Activated T-cell treated with anti-CD3 and anti-CD28 coated beads, Interleukin-2, amount 50 U/mL, for 4 hours (primary cell): Measurements from ENCODE around the gene FGG. TPM values are rescaled to one million over a fixed set of nuclear protein-coding genes. Genes with fewer than 3 reads are reported as not detected.

Experiments
- ATAC-seq, 2 donors: fragments of 200-7000 bp; cut with Tn5 transposase; one replicate each; pipeline ENCODE4 v1.10.0; 2021
- DNase-seq: peaks from one replicate; pipeline ENCODE4 v3.0.0-alpha.2; 2020
- H3K27me3 Mint-ChIP-seq: one replicate; pipeline ENCODE4 v1.8.0; 2021; ENCODE audit warnings: low read depth, mixed read lengths
- H3K36me3 Mint-ChIP-seq: one replicate; pipeline ENCODE4 v1.8.0; 2022; ENCODE audit warnings: mixed read lengths; ENCODE audit not compliant: insufficient read depth
- H3K4me1 Mint-ChIP-seq: one replicate; pipeline ENCODE4 v1.8.0; 2021; ENCODE audit warnings: low read depth, mixed read lengths
- H3K4me3 Mint-ChIP-seq: one replicate; pipeline ENCODE4 v1.8.0; 2021; ENCODE audit warnings: mild to moderate bottlenecking, moderate library complexity, mixed read lengths
- H3K9me3 Mint-ChIP-seq: one replicate; pipeline ENCODE4 v1.8.0; 2021; ENCODE audit warnings: mixed read lengths
- total RNA-seq, 3 donors: library from RNA; stranded (reverse); gene quantifications; one replicate each; pipeline ENCODE4 v1.2.1, GENCODE V29; 2021

Gene FGG
- total RNA-seq = 1 to 10 TPM in 2 of 3 donors, under 1 TPM in 1; 0.92 to 2.0 (median 1.8) TPM

DNA sequence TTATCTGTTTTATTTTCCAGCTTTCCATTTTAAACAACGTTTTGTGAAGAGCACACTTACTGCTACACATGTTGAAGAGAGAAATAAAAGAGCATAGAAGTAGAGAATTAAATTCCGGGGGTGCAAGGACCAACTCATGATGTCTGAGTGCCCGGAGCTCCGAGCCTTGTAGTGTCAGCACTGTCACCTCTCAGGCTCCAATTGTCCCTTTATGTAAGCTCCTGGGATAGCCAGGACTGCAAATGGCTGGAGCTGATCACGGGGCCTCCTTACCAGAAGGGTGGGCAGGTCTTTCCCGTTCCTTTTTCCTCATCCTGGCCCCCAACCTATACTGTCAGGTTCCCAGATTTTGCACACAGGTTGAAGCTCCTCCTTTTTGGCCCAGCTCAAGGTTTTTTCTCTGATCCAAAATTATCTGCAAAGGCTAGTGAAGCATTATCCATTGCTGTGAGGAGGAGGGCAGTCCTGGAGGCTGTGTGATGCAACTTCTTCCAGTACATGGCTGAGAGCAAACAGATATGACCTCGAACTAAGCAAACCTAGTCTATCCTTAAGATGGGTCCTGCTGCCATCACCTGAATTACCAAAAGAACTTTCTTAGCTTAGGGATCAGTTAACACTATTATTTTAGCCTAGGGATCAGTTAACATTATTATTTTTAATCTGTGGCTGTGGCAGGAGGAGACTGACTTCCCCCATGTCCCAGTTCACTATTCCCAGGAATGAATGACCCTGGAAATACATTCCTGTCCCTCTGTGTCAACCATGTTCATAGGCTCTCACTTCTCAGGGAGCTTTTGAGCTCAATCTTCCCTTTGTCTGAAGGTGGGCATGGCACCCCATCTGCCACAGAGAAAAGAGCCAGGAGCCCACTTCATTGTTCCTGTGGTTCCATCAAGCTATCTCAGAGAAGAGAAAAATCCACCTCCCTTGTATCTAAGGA is at the start of gene FGG:
FGG (minus strand) TSS at position 185 of the 943 bp plus-strand sequence; CDS start at position 138, 47 bp downstream.
- Mint-ChIP-seq H3K27me3 (peaks cover 13% of the 10 kb centered on the region), H3K36me3 (no peaks in the 10 kb centered on the region), H3K4me1 (peaks cover 7% of the 10 kb centered on the region), H3K4me3 (no peak within 1 kb of the TSS), H3K9me3 (no peaks in the 10 kb centered on the region)
- no peak for ATAC-seq
- DNase-seq = no peak

DNA sequence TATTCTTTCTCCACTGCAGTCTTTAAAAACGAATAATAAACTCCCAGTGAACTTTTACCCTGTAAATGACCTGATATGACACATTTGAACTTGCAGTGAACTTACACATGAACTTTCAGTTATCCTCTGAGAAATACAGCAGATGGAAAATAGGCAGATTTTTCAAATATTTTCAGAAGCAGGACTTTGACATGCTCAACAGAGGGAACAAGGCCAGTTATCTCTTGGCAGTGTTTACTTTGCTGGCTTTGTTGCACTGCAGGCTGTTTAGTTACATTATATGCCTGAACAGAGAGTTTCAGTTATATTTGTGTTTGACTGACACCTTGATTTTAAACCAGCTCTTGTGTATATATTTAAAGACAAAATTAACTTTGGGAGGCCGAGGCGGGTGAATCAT is 47.6 kb upstream of the FGG start:
- H3K4me3 Mint-ChIP-seq = no peak overlapping the region
- no peaks in the 10 kb centered on the region for H3K36me3 Mint-ChIP-seq
- no peak for DNase-seq
- no peaks in the 10 kb centered on the region for H3K4me1 Mint-ChIP-seq
- peaks cover 16% of the 10 kb centered on the region for H3K27me3 Mint-ChIP-seq
- ATAC-seq = no peak
- H3K9me3 Mint-ChIP-seq = no peaks in the 10 kb centered on the region

DNA sequence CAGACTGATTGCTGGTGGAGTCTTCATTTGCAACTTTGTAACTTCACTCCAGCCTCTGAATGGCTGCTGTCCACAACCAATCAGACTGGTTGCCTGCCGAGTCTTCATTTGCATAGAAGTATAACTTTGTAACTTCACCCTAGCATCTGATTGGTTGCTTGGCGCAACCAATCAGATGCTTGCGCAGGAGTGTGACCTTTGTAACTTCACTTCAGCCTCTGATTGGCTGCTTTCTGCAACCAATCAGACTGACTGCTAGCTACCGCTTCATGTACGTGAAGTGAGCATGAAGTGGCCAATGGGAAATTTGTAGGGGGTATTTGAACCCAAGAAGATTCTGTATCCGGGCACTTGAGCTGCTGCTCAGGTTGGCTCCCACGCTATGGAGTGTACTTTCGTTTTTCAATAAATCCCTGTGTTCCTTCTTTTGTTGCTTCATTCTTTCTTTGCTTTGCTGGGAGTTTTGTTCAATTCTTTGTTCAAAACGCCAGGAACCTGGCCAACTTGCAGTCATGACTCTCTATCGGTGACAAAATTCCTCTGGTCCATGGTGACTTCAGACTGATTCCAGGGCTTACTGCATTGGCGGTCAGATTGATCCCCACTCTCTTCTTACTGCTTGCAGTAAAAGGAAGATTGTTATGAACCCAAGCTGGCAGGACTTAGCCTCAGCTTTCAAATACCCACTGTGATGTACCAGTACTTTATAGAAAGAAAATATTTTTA is 46.4 kb upstream of the FGG start:
- ATAC-seq (no peak), DNase-seq (no peak)
- Mint-ChIP-seq H3K27me3 (peaks cover 16% of the 10 kb centered on the region), H3K9me3 (no peaks in the 10 kb centered on the region), H3K4me1 (no peaks in the 10 kb centered on the region), H3K4me3 (no peak overlapping the region), H3K36me3 (no peaks in the 10 kb centered on the region)

DNA sequence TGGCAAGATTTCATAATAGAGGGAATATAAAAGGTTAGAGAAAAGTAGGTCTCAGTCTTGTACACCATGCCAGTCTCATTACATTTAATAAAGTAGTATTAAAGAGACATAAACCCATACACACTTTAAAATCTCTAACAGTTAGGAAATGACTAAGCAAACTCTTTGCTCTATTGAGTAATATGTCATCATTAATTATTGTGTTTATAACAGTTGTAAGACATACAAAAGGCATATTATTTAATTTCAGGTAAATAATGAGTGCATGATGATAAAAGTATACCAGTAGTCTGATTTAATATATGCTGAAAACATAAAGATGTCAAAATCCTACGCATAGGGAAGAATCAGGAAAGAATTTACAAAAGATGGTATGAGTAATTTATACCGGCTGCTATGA is 31.0 kb upstream of the FGG start:
- DNase-seq (no peak), ATAC-seq (no peak)
- Mint-ChIP-seq H3K9me3 (no peaks in the 10 kb centered on the region), H3K27me3 (peaks cover 3% of the 10 kb centered on the region), H3K4me1 (no peaks in the 10 kb centered on the region), H3K4me3 (no peak overlapping the region), H3K36me3 (no peaks in the 10 kb centered on the region)

DNA sequence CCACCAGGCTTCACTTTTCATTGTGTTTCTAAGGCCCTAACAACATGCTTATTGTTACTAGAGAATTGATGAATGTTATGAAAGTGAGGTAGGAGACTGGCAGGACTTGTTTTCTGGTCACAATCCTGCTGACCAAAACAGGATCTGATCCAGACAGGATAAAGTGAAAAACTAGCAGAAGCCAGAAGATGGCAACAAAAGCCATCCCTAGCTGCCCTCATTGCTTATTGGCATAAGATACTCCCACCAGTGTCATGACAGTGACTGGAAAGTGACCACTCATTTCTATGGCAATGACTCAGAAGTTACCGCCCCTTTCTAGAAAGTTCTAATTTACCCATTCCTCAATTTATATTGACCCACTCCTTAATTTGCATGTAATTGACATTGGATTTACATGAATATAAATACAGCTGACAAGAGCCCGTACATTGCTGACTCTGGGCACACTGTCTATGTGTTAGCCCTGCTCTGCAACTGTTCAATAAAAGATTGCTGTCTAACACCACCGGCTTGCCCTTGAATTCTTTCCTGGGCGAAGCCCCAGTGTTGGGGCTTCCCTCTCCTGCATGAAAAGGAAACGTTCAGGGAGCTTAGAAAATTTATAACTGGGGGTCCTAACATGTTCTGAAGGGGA is 30.0 kb upstream of the FGG start:
- no peak for ATAC-seq
- Mint-ChIP-seq H3K36me3 (no peaks in the 10 kb centered on the region), H3K9me3 (no peaks in the 10 kb centered on the region), H3K4me3 (no peak overlapping the region), H3K27me3 (peaks cover 3% of the 10 kb centered on the region), H3K4me1 (no peaks in the 10 kb centered on the region)
- no peak for DNase-seq

DNA sequence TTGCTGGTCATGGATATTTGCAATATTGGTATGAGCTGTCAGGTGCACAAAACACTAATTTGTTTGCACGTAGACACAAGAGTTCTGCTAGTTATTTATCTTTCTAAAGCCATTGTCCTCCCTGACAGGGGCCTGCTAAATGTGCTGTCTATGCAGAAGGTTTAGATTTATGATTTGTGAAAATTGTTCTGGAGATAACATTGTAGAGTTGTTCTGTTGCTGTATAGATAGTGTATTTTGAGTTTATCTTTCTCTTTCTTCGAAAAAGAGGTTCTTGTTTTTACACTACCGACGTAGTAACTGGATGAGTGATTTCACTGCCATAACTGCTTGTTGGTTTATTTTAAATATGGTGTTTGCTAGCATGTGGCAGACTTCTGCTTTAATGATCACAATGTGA is 28.5 kb upstream of the FGG start:
- H3K4me1 Mint-ChIP-seq = no peaks in the 10 kb centered on the region
- H3K9me3 Mint-ChIP-seq = no peaks in the 10 kb centered on the region
- H3K27me3 Mint-ChIP-seq = no peaks in the 10 kb centered on the region
- no peak overlapping the region for H3K4me3 Mint-ChIP-seq
- no peak for ATAC-seq
- DNase-seq = no peak
- no peaks in the 10 kb centered on the region for H3K36me3 Mint-ChIP-seq

DNA sequence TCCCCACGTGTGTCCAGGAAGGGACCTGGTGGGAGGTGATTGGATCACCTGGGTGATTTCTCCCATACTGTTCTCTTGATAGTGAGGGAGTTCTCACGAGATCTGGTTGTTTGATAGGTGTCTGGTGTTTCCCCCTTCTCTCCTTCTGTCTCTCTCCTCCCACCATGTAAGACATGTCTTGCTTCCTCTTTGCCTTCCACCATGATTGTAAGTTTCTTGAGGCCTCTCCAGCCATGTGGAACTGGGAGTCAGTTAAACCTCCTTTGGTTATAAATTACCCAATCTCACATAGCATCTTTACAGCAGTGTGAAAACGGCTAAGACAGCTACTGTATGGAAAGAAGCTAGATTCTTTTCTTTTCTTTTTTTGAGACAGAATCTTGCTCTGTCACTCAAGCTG is 21.6 kb upstream of the FGG start:
- no peaks in the 10 kb centered on the region for H3K36me3 Mint-ChIP-seq

DNA sequence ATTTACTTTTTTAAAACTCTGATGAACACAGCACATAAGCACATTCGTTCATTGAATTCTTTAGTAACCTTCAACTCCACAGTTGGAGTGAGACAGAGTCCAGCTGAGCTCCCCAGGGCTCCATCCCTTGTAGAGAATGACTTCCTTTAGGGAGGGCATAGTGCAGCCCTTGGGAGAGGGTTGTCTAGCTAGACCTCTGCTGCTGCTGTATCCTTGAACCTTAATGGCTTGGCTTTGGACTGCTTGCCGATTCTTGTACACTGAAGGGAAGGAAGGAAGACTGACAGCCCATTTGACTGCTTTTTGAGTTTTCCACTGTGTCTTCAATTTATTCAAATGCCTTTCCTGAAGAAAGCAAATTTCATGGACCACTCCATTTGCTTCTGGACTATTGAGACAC is 19.4 kb upstream of the FGG start:
- Mint-ChIP-seq H3K27me3 (peaks cover 23% of the 10 kb centered on the region), H3K4me1 (no peaks in the 10 kb centered on the region), H3K9me3 (no peaks in the 10 kb centered on the region), H3K36me3 (no peaks in the 10 kb centered on the region), H3K4me3 (no peak overlapping the region)
- DNase-seq (no peak), ATAC-seq (no peak)

More for the DNA sequence above, 21.6 kb upstream of the FGG start:
- no peak for ATAC-seq
- no peak for DNase-seq
- Mint-ChIP-seq H3K9me3 (no peaks in the 10 kb centered on the region), H3K4me1 (no peaks in the 10 kb centered on the region), H3K27me3 (peaks cover 23% of the 10 kb centered on the region), H3K4me3 (no peak overlapping the region)

DNA sequence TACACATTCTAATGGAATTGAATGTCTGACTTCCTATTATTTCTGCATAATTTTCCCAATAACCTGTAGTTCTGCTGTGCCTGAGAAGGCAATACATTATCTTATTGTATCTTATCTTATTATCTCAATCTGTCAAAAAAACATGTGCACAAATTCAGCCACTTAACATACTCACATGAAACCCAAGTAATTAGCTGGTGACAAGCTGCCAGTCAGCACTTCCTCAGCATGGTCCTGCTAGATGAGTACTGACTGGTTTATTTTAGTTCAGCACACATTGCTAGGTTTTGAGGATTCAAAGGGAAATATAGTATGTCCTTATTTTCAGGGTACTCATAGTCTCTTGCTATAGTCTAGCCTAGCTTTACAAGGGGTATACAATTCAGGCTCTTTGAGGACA is 17.9 kb upstream of the FGG start:
- Mint-ChIP-seq H3K36me3 (no peaks in the 10 kb centered on the region), H3K9me3 (no peaks in the 10 kb centered on the region), H3K4me3 (no peak overlapping the region), H3K27me3 (peaks cover 28% of the 10 kb centered on the region), H3K4me1 (no peaks in the 10 kb centered on the region)
- ATAC-seq (no peak), DNase-seq (no peak)

DNA sequence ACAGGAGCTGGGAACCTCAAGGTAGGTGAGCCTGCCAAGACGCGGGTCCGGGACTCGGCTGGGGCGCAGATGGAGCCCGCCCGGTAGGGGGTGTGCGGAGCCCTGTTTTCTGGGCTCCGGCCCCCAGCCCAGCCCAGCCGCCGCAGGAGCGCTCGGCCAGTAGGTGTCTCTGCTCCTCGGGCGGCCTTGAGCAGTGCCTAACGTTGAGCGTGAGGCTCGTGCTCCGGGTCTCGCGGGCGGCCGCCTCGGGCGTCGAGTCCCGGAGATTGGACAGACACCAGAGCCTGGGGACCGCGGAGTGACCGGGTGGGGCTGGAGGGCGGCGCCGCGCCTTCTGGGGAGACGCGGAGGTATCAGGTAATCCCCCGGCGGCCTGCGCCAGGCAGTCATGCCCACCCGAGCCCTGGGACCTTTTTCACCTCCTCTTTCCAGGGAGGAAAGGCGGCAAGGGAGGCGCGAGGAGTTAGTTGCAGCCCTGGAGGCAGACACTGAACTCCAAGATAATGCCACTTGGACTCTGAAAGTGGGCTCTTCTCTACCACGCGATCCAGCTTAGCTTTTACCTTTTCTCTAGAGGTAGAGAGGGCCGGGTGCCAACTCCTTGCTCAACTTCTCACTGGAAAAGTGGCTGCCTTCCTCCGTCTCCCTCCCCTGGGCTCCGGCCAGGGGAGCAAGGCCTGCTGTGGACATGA is 14.5 kb upstream of the FGG start:
- ATAC-seq (peak; percentile 86 to 94), DNase-seq (peak; percentile 35)
- H3K4me1 Mint-ChIP-seq = no peaks in the 10 kb centered on the region

DNA sequence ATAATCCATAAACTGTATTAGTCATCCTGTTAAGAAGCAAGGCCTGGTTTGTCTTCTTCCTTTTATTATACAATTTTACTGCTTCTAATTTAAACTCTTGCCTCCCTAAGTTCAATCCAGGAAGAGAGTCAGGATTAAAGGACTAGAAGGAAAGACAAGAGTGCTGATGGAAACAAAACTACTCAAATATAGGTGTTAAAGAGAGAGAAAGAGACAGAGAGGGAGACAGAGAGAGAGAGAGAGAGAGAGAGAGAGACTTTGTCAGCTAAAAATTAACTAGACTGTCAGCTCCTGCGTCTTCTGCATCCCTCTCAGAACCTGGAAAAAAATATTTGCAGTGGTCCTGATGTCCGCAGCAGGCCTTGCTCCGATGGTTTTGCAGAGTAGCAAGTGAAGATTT is 13.5 kb upstream of the FGG start:
- no peaks in the 10 kb centered on the region for H3K9me3 Mint-ChIP-seq
- DNase-seq (no peak), ATAC-seq (no peak)
- H3K4me3 Mint-ChIP-seq = no peak overlapping the region
- H3K36me3 Mint-ChIP-seq = no peaks in the 10 kb centered on the region
- no peaks in the 10 kb centered on the region for H3K4me1 Mint-ChIP-seq
- H3K27me3 Mint-ChIP-seq = peaks cover 15% of the 10 kb centered on the region

More for the DNA sequence above, 14.5 kb upstream of the FGG start:
- Mint-ChIP-seq H3K4me3 (peak overlapping the region; percentile 27), H3K36me3 (no peaks in the 10 kb centered on the region), H3K9me3 (no peaks in the 10 kb centered on the region), H3K27me3 (peaks cover 19% of the 10 kb centered on the region)

DNA sequence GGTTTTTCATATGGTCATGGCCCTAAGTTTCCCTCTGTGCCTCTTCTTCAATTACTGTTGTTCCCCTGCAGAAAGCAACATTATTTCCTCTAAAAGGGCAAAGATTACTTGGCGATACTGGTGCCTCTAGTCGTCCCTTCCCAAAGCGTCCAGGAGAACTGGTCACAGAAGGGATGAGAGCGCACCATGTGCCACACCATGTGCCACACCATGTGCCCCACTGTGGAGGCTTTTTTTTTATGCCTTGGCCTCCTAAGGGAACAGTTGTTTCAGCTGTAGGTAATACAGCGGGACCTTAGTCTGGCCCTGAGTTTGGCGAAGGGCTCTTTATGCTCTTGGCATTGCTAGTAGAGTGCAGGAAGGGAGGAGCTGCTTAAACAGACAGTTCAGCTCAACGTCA is 11.5 kb upstream of the FGG start:
- Mint-ChIP-seq H3K9me3 (no peaks in the 10 kb centered on the region), H3K4me3 (no peak overlapping the region), H3K27me3 (peaks cover 8% of the 10 kb centered on the region), H3K36me3 (no peaks in the 10 kb centered on the region), H3K4me1 (no peaks in the 10 kb centered on the region)
- no peak for DNase-seq
- no peak for ATAC-seq

DNA sequence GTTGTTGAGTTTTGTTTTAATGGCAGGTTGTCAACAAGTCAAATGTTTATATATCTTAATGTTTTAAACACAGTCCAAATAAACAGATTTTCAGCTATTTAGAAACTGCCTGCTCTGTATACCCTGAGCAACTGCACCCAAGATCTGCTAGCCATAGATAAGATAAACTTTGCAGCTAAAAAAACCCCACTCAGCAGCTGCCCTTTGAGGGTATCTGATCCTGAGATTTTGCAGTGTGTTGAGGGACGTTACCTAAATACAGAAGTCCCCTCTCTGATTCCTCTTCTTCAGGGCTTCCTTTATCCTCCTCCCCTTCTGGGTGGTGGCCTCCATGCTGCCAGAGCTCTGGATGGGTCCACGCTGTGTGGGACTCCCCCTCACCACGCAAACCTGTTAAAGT is 11.0 kb upstream of the FGG start:
- no peaks in the 10 kb centered on the region for H3K9me3 Mint-ChIP-seq
- no peak for ATAC-seq
- H3K36me3 Mint-ChIP-seq = no peaks in the 10 kb centered on the region
- no peak for DNase-seq
- peaks cover 8% of the 10 kb centered on the region for H3K27me3 Mint-ChIP-seq
- H3K4me3 Mint-ChIP-seq = no peak overlapping the region
- H3K4me1 Mint-ChIP-seq = no peaks in the 10 kb centered on the region

DNA sequence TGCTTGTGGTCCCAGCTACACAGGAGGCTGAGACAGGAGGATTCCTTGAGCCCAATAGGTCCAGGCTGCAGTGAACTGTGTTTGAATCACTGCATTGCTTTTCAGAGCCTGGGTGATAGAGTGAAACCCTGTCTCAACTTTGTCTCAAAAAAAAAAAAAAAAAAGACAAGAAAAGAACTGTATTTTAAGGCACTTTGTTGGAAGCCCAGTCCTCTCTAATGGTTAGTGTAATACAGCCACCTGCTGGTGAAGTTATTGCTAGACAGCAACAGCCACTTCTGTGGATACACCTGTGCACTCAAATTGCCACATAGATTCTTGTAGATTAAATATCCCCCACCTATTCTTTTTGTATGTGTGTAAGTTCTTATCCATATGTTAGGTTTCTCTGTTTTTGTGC is 10.1 kb upstream of the FGG start:
- Mint-ChIP-seq H3K9me3 (no peaks in the 10 kb centered on the region), H3K4me1 (no peaks in the 10 kb centered on the region), H3K4me3 (no peak overlapping the region), H3K36me3 (no peaks in the 10 kb centered on the region), H3K27me3 (peaks cover 8% of the 10 kb centered on the region)
- DNase-seq (no peak), ATAC-seq (no peak)
